NCI-H82 (cell line): Measurements from ENCODE around the gene REG3A.

Experiments used
- DNase-seq: peaks from one replicate; lab custom pipeline; 2025; lab: John Stamatoyannopoulos, UW

Gene REG3A

GRCh38 chr2:79120194-79120713, 39.3 kb downstream of the REG3A start, which contains the start of gene REG1A:
TSS of gene REG1A (plus strand) at chr2:79120488. CDS start at chr2:79120862, 374 bp downstream.
- DNase-seq = no peak

DNA sequence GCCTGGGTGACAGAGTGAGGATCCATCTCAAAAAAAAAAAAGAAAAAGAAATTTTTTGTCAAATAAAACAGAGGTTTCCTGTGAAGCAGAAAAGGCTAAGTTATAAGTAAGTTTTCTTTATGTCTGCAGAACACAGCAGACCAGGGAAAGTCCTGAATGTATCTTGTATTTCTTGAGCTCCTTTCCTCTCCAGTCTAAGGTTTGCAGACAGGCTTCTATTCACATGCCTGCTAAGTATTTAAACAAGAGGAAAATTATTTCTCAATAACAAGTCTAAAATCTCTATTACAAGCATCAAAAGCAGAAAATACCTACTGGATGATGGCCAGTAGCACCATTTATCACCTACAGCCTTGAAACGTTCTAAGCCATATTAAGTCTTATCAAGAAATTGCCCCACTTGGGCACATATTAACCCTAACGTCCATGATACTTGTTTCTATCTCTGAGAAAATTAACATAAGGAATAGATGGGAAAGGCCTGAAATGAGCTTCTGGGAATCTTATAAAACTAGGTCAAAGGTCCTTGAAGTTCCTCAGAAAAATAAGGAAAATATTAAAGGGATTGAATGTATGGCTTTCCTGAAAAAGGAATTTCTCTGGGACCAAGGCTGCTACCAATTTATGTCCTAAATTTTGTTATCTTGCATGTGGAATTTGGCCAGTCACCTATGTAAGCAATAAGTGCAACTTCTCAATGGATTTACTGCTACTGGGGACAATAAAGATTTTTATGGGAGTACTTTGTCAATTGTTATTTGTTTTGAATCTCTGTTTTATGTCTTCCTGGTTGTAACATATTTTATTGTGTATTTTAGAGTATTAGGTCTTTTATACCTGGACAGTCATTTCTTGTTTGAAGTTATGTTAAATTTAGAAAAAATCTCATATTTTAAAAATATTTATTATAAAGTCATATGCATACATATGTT, 42.3 kb downstream of the REG3A start:
- no peak for DNase-seq

DNA sequence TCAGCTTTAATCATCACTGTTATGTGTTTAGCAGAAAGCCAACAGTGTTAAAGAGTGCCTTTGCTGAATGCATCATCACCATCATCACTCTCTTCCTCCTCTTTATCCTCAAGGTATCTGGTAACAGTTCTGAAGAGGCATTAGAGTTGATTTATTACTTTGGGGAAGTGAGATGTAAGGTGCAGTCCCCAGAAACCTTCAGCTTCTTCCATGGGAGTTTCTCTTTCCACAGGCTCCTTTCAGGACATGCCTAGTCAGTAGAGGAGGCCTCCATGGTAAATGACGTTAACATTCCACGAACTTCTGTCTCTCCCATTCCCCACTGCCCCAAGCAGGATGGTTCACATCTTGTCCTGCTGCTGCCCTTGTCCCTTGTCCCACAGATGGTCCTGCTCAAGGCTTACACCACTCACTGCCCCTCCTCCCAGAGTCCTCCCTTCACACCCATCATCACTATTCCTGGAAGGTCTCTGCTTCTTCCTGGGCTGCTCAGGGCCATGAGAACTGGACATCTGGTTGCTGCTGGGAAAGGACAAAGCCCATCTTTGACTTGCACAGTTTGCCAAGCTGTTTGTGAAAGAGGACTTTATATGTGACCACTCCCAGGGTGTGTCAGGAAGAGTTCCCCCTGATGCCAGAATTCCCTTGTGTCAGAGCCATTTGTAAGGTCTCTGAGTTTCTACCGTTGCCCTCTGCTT, 44.6 kb downstream of the REG3A start:
- DNase-seq = no peak

GRCh38 chr2:79112269-79112668, 47.3 kb downstream of the REG3A start:
- DNase-seq = no peak
